Measurements from ENCODE around the gene DPH3. TPM values are rescaled to one million over a fixed set of nuclear protein-coding genes. Genes with fewer than 3 reads are reported as not detected.

Gene DPH3
- total and polyA plus RNA-seq, 7 experiments from 2014 or later = 11.6 to 23.6 (median 15.7) TPM

GRCh38 chr3:16290007-16290826 is 25.5 kb upstream of the DPH3 start:
- Histone ChIP-seq H3K4me3 (ENCODE audit: low read length) (peak overlapping the region; percentile 67), H3K27ac (ENCODE audit: low read depth, low read length) (peak overlapping the region; percentile 90), H3K4me1 (ENCODE audit: control insufficient read depth in 2 of 2, insufficient read depth in 2 of 2, low read length in 2 of 2) (peaks cover 32 to 65% of the 10 kb centered on the region in 2 donors), H3K36me3 (ENCODE audit: control insufficient read depth in 2 of 3, insufficient read depth in 3 of 3, low read length in 3 of 3) (peaks cover 0 to 15% (median 0%) of the 10 kb centered on the region in 3 experiments), H3K27me3 (ENCODE audit: control insufficient read depth in 2 of 2, insufficient read depth in 2 of 2, low read length in 2 of 2) (no peaks in the 10 kb centered on the region), H3K9me3 (ENCODE audit: control insufficient read depth in 2 of 3, low read length in 3 of 3) (peaks cover 0 to 8% (median 0%) of the 10 kb centered on the region in 3 experiments)
- peaks cover 12 to 77% (median 44%) of the 10 kb centered on the region in 5 donors for H3K36me3 Mint-ChIP-seq
- H3K9me3 Mint-ChIP-seq = peaks cover 0 to 20% (median 8%) of the 10 kb centered on the region in 11 donors
- H3K27ac Mint-ChIP-seq = peak overlapping the region; percentile 86 to 99 (median 97)
- intact Hi-C loops (cut with micrococcal nuclease) = loop anchor here (1.0 to 2.0 kb wide), 9 partner anchors 22 to 260 kb away; partner anchors contain the start of gene OXNAD1 (in 1 of the 2)
- peak in 6 of 9 donors; percentile 44 to 67 (median 62) for DNase-seq
- ChIA-PET POLR2A (interaction anchor here (0.7 to 9.8 kb wide), 15 partner anchors 15 to 1553 kb away, joined by 3 to 318 read pairs (median 6); partner anchors contain the start of genes DPH3, OXNAD1 and RFTN1), CTCF (interaction anchor here (0.5 to 9.8 kb wide), 32 partner anchors 12 to 618 kb away, joined by 3 to 238 read pairs (median 4); partner anchors contain the start of genes DPH3, OXNAD1 and RFTN1)
- H3K27me3 Mint-ChIP-seq = no peaks in the 10 kb centered on the region
- peak overlapping the region; percentile 87 to 99 (median 96) for H3K4me3 Mint-ChIP-seq
- H3K4me1 Mint-ChIP-seq = peaks cover 38 to 77% (median 53%) of the 10 kb centered on the region in 7 donors
- peak; percentile 58 for ATAC-seq

- peak overlapping the region; percentile 90 for H3K27ac ChIP-seq (ENCODE audit: low read depth, low read length)
- peaks cover 32 to 62% of the 10 kb centered on the region in 2 donors for H3K4me1 ChIP-seq (ENCODE audit: control insufficient read depth in 2 of 2, insufficient read depth in 2 of 2, low read length in 2 of 2)
- Mint-ChIP-seq H3K4me1 (peaks cover 42 to 78% (median 53%) of the 10 kb centered on the region in 7 donors), H3K4me3 (peak overlapping the region; percentile 87 to 99 (median 96)), H3K36me3 (peaks cover 12 to 77% (median 36%) of the 10 kb centered on the region in 5 donors), H3K27me3 (no peaks in the 10 kb centered on the region), H3K9me3 (peaks cover 0 to 14% (median 8%) of the 10 kb centered on the region in 11 donors), H3K27ac (peak overlapping the region; percentile 92 to 99 (median 97))
- CTCF ChIA-PET = interaction anchor here (0.7 to 9.8 kb wide), 15 partner anchors 9 to 262 kb away, joined by 3 to 238 read pairs (median 5); partner anchors contain the start of genes DPH3 and OXNAD1
- peaks cover 0 to 8% (median 0%) of the 10 kb centered on the region in 3 experiments for H3K9me3 ChIP-seq (ENCODE audit: control insufficient read depth in 2 of 3, low read length in 3 of 3)
- peak overlapping the region; percentile 67 for H3K4me3 ChIP-seq (ENCODE audit: low read length)
- intact Hi-C loops (cut with micrococcal nuclease) = loop anchor here in 1 of 2 donors (5.0 kb wide), 3 partner anchors 178 to 863 kb away; no protein-coding TSS in a partner anchor
- ATAC-seq (no peak), DNase-seq (no peak)
- POLR2A ChIA-PET = interaction anchor here (0.6 to 9.8 kb wide), 17 partner anchors 9 to 865 kb away, joined by 3 to 318 read pairs (median 4); partner anchors contain the start of genes DPH3, OXNAD1 and RFTN1
- H3K36me3 ChIP-seq (ENCODE audit: control insufficient read depth in 2 of 3, insufficient read depth in 3 of 3, low read length in 3 of 3) = peaks cover 0 to 15% (median 0%) of the 10 kb centered on the region in 3 experiments
- no peaks in the 10 kb centered on the region for H3K27me3 ChIP-seq (ENCODE audit: control insufficient read depth in 2 of 2, insufficient read depth in 2 of 2, low read length in 2 of 2)
Observed at GRCh38 chr3:16289144-16289889, 24.6 kb upstream of the DPH3 start.

- no peak for ATAC-seq
- H3K36me3 ChIP-seq (ENCODE audit: control insufficient read depth in 2 of 3, insufficient read depth in 3 of 3, low read length in 3 of 3) = peaks cover 0 to 15% (median 0%) of the 10 kb centered on the region in 3 experiments
- H3K4me1 ChIP-seq (ENCODE audit: control insufficient read depth in 2 of 2, insufficient read depth in 2 of 2, low read length in 2 of 2) = peaks cover 27 to 62% of the 10 kb centered on the region in 2 donors
- H3K4me3 Mint-ChIP-seq = peak overlapping the region; percentile 87 to 99 (median 96)
- H3K4me3 ChIP-seq (ENCODE audit: low read length) = peak overlapping the region; percentile 67
- peaks cover 12 to 74% (median 31%) of the 10 kb centered on the region in 5 donors for H3K36me3 Mint-ChIP-seq
- no peak for DNase-seq
- CTCF ChIA-PET = interaction anchor here (0.7 to 9.8 kb wide), 14 partner anchors 10 to 263 kb away, joined by 3 to 238 read pairs (median 5); partner anchors contain the start of genes DPH3 and OXNAD1
- POLR2A ChIA-PET = interaction anchor here (0.5 to 9.8 kb wide), 18 partner anchors 8 to 864 kb away, joined by 3 to 318 read pairs (median 4); partner anchors contain the start of genes DPH3, OXNAD1 and RFTN1
- peak overlapping the region; percentile 90 for H3K27ac ChIP-seq (ENCODE audit: low read depth, low read length)
- no peaks in the 10 kb centered on the region for H3K27me3 ChIP-seq (ENCODE audit: control insufficient read depth in 2 of 2, insufficient read depth in 2 of 2, low read length in 2 of 2)
- peaks cover 0 to 9% (median 4%) of the 10 kb centered on the region in 11 donors for H3K9me3 Mint-ChIP-seq
- no peaks in the 10 kb centered on the region for H3K27me3 Mint-ChIP-seq
- H3K9me3 ChIP-seq (ENCODE audit: control insufficient read depth in 2 of 3, low read length in 3 of 3) = peaks cover 0 to 5% (median 0%) of the 10 kb centered on the region in 3 experiments
- peaks cover 42 to 79% (median 54%) of the 10 kb centered on the region in 7 donors for H3K4me1 Mint-ChIP-seq
- H3K27ac Mint-ChIP-seq = peak overlapping the region; percentile 92 to 99 (median 97)
- intact Hi-C loops (cut with micrococcal nuclease) = loop anchor here in 1 of 2 donors (5.0 kb wide), 3 partner anchors 179 to 864 kb away; no protein-coding TSS in a partner anchor
Observed at GRCh38 chr3:16288664-16289063, 23.9 kb upstream of the DPH3 start.

- CTCF ChIA-PET = interaction anchor here (0.8 to 10.9 kb wide), 13 partner anchors 8 to 263 kb away, joined by 3 to 92 read pairs (median 5); partner anchors contain the start of genes DPH3 and OXNAD1
- Mint-ChIP-seq H3K9me3 (peaks cover 0 to 4% (median 0%) of the 10 kb centered on the region in 11 donors), H3K4me3 (peak overlapping the region; percentile 87 to 99 (median 96)), H3K27me3 (no peaks in the 10 kb centered on the region), H3K36me3 (peaks cover 17 to 70% (median 25%) of the 10 kb centered on the region in 5 donors), H3K4me1 (peaks cover 51 to 80% (median 57%) of the 10 kb centered on the region in 7 donors), H3K27ac (peak overlapping the region; percentile 92 to 99 (median 97))
- ATAC-seq (no peak), DNase-seq (no peak)
- peak overlapping the region; percentile 67 for H3K4me3 ChIP-seq (ENCODE audit: low read length)
- peaks cover 16 to 53% of the 10 kb centered on the region in 2 donors for H3K4me1 ChIP-seq (ENCODE audit: control insufficient read depth in 2 of 2, insufficient read depth in 2 of 2, low read length in 2 of 2)
- H3K9me3 ChIP-seq (ENCODE audit: control insufficient read depth in 2 of 3, low read length in 3 of 3) = no peaks in the 10 kb centered on the region
- peak overlapping the region; percentile 90 for H3K27ac ChIP-seq (ENCODE audit: low read depth, low read length)
- intact Hi-C loops (cut with micrococcal nuclease) = loop anchor here (1.0 to 5.0 kb wide), 8 partner anchors 14 to 865 kb away; partner anchors contain the start of gene OXNAD1 (in 2 of the 2)
- POLR2A ChIA-PET = interaction anchor here (0.9 to 5.1 kb wide), 18 partner anchors 9 to 260 kb away, joined by 3 to 98 read pairs (median 4); partner anchors contain the start of genes DPH3, OXNAD1 and RFTN1
- H3K27me3 ChIP-seq (ENCODE audit: control insufficient read depth in 2 of 2, insufficient read depth in 2 of 2, low read length in 2 of 2) = no peaks in the 10 kb centered on the region
- H3K36me3 ChIP-seq (ENCODE audit: control insufficient read depth in 2 of 3, insufficient read depth in 3 of 3, low read length in 3 of 3) = peaks cover 0 to 15% (median 0%) of the 10 kb centered on the region in 3 experiments
Observed at GRCh38 chr3:16286751-16287543, 22.2 kb upstream of the DPH3 start.

GRCh38 chr3:16286161-16286560 is 21.4 kb upstream of the DPH3 start:
- peaks cover 46 to 72% (median 53%) of the 10 kb centered on the region in 7 donors for H3K4me1 Mint-ChIP-seq

More at GRCh38 chr3:16286161-16286560, 21.4 kb upstream of the DPH3 start:
- Mint-ChIP-seq H3K9me3 (peaks cover 0 to 4% (median 0%) of the 10 kb centered on the region in 11 donors), H3K4me3 (peak overlapping the region; percentile 87 to 99 (median 96)), H3K27ac (peak overlapping the region; percentile 92 to 99 (median 97)), H3K27me3 (no peaks in the 10 kb centered on the region), H3K36me3 (peaks cover 17 to 64% (median 25%) of the 10 kb centered on the region in 5 donors)
- intact Hi-C loops (cut with micrococcal nuclease) = loop anchor here (1.0 to 5.0 kb wide), 8 partner anchors 15 to 866 kb away; partner anchors contain the start of gene OXNAD1 (in 2 of the 2)
- Histone ChIP-seq H3K9me3 (ENCODE audit: control insufficient read depth in 2 of 3, low read length in 3 of 3) (no peaks in the 10 kb centered on the region), H3K27me3 (ENCODE audit: control insufficient read depth in 2 of 2, insufficient read depth in 2 of 2, low read length in 2 of 2) (no peaks in the 10 kb centered on the region), H3K36me3 (ENCODE audit: control insufficient read depth in 2 of 3, insufficient read depth in 3 of 3, low read length in 3 of 3) (peaks cover 0 to 15% (median 0%) of the 10 kb centered on the region in 3 experiments), H3K4me1 (ENCODE audit: control insufficient read depth in 2 of 2, insufficient read depth in 2 of 2, low read length in 2 of 2) (peaks cover 16 to 45% of the 10 kb centered on the region in 2 donors), H3K27ac (ENCODE audit: low read depth, low read length) (peak overlapping the region; percentile 90), H3K4me3 (ENCODE audit: low read length) (peak overlapping the region; percentile 67)
- POLR2A ChIA-PET = interaction anchor here (0.9 to 5.1 kb wide), 18 partner anchors 8 to 559 kb away, joined by 3 to 98 read pairs (median 4); partner anchors contain the start of genes DPH3, OXNAD1 and RFTN1
- CTCF ChIA-PET = interaction anchor here (0.8 to 10.9 kb wide), 13 partner anchors 9 to 264 kb away, joined by 3 to 92 read pairs (median 4); partner anchors contain the start of genes DPH3 and OXNAD1
- DNase-seq = peak; percentile 30 to 90 (median 85)
- ATAC-seq = peak; percentile 92
